IMR-90 (cell line): ENCODE measurements around the gene SLC6A11.

Experiments used
- POLR2A ChIP-seq: IDR thresholded peaks from 2 replicates; pipeline ENCODE4 v1.6.1; 2012; ENCODE audit warnings: mild to moderate bottlenecking, low read depth, low read length
- RAD21 ChIP-seq: IDR thresholded peaks from 2 replicates; pipeline ENCODE4 v1.6.1; 2012; ENCODE audit warnings: low read length, improper control_type of control experiment
- RFX5 ChIP-seq: IDR thresholded peaks from 2 replicates; pipeline ENCODE4 v1.8.0; 2012; ENCODE audit warnings: low read depth, mild to moderate bottlenecking, low read length, moderate library complexity
- TF ChIP-seq, protein P1 (sequence below): conservative IDR thresholded peaks from 2 replicates; pipeline ENCODE4 v1.5.1; 2012; ENCODE audit warnings: mild to moderate bottlenecking, low read depth, low read length, improper control_type of control experiment

DNA sequence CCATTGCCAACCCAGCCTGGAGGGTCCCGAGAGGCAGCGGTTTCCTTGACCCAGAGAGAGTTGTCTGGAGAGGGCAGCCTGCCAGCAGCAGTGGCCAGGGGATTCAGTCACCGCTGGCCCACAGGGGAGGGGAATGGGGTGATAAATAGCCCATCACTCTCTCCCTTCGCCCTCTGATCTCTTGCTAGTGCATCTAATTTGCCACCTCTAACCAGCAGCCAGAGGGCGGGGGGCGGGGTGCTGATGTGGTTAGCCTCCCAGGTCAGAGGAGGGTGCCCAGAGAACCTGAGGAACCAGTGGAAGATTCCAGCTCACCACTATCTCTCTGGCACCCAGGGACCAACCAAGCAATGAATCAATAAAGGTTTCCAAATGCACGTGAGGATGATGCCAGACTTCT lies 35.1 kb upstream of the SLC6A11 start:
- TF ChIP-seq, protein P1, sequence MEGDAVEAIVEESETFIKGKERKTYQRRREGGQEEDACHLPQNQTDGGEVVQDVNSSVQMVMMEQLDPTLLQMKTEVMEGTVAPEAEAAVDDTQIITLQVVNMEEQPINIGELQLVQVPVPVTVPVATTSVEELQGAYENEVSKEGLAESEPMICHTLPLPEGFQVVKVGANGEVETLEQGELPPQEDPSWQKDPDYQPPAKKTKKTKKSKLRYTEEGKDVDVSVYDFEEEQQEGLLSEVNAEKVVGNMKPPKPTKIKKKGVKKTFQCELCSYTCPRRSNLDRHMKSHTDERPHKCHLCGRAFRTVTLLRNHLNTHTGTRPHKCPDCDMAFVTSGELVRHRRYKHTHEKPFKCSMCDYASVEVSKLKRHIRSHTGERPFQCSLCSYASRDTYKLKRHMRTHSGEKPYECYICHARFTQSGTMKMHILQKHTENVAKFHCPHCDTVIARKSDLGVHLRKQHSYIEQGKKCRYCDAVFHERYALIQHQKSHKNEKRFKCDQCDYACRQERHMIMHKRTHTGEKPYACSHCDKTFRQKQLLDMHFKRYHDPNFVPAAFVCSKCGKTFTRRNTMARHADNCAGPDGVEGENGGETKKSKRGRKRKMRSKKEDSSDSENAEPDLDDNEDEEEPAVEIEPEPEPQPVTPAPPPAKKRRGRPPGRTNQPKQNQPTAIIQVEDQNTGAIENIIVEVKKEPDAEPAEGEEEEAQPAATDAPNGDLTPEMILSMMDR = no peak
- TF ChIP-seq POLR2A = no peak
- TF ChIP-seq RFX5 = no peak
- TF ChIP-seq RAD21 = no peak
